ENCODE results near the gene HRH3. TPM values are rescaled to one million over a fixed set of nuclear protein-coding genes. Genes with fewer than 3 reads are reported as not detected.

Gene HRH3
- total RNA-seq, 1 experiment from 2014 or later: not detected

DNA sequence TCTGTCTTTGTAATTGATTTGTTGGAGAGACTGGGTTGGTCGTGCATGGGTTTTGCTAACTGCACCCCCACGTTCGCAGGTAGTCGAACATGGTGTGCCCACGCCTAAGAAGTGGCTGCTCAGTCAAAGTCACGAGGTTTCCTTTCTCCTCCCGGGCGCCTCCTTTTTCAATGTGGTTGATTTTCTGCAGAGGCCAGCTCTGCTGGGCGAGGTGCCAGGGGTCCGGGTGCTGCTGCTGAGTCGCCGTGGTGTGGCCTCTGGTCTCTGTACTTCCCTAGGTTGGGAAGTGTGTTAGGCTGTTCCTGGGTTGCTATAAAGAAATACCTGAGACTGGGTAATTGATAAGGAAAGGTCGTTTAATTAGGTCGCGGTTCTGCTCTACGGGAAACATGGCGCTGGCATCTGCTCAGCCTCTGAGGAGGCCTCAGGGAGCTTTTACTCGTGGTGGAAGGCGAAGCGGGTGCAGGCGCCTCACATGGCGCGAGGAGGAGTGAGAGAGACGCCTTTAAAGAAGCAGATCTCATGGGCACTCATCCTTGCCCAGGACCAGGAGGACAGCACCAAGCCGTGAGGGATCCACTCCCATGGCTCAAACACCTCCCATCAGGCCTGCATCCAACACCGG lies 32.4 kb upstream of the HRH3 start:
- ChIA-PET CTCF (no interaction called here), POLR2A (ENCODE audit: unreplicated experiment) (no interaction called here)
- no peaks in the 10 kb centered on the region for H3K4me1 ChIP-seq (replicated peaks; ENCODE audit: insufficient read depth)
- peaks cover 62% of the 10 kb centered on the region for H3K79me2 ChIP-seq (ENCODE audit: low read depth)
- no peak overlapping the region for H3K4me3 ChIP-seq
- H3K9me3 ChIP-seq (ENCODE audit: insufficient read depth, low read depth): no peaks in the 10 kb centered on the region
- H3K27ac ChIP-seq: no peak overlapping the region
- H3K9me2 ChIP-seq (ENCODE audit: insufficient read depth): no peaks in the 10 kb centered on the region
- TF ChIP-seq EZH2 (IDR thresholded peaks at IDR 0.05; ENCODE audit: low read depth): no peak
- TF ChIP-seq, protein P1, sequence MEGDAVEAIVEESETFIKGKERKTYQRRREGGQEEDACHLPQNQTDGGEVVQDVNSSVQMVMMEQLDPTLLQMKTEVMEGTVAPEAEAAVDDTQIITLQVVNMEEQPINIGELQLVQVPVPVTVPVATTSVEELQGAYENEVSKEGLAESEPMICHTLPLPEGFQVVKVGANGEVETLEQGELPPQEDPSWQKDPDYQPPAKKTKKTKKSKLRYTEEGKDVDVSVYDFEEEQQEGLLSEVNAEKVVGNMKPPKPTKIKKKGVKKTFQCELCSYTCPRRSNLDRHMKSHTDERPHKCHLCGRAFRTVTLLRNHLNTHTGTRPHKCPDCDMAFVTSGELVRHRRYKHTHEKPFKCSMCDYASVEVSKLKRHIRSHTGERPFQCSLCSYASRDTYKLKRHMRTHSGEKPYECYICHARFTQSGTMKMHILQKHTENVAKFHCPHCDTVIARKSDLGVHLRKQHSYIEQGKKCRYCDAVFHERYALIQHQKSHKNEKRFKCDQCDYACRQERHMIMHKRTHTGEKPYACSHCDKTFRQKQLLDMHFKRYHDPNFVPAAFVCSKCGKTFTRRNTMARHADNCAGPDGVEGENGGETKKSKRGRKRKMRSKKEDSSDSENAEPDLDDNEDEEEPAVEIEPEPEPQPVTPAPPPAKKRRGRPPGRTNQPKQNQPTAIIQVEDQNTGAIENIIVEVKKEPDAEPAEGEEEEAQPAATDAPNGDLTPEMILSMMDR (conservative IDR thresholded peaks at IDR 0.05): no peak
- no peak overlapping the region for H3K4me2 ChIP-seq
- peaks cover 5% of the 10 kb centered on the region; the same call in 1 of the 2 replicates for H3K36me3 ChIP-seq (ENCODE audit: low read depth)
- peak in 1 of 2 experiments; percentile 41 for DNase-seq
- no peaks in the 10 kb centered on the region for H3K27me3 ChIP-seq (ENCODE audit: insufficient read depth, low read depth)
- BruUV-seq (replicated peaks): no TSS peak
- intact Hi-C loops (cut with micrococcal nuclease; ENCODE audit: unreplicated experiment): no loop called here
- no peak overlapping the region for H2AFZ ChIP-seq
- peaks cover 95% of the 10 kb centered on the region for H4K20me1 ChIP-seq (ENCODE audit: insufficient read depth)
- peaks cover 5% of the 10 kb centered on the region; the same call in 1 of the 2 replicates for H3F3A ChIP-seq (ENCODE audit: insufficient read depth, low read depth)

DNA sequence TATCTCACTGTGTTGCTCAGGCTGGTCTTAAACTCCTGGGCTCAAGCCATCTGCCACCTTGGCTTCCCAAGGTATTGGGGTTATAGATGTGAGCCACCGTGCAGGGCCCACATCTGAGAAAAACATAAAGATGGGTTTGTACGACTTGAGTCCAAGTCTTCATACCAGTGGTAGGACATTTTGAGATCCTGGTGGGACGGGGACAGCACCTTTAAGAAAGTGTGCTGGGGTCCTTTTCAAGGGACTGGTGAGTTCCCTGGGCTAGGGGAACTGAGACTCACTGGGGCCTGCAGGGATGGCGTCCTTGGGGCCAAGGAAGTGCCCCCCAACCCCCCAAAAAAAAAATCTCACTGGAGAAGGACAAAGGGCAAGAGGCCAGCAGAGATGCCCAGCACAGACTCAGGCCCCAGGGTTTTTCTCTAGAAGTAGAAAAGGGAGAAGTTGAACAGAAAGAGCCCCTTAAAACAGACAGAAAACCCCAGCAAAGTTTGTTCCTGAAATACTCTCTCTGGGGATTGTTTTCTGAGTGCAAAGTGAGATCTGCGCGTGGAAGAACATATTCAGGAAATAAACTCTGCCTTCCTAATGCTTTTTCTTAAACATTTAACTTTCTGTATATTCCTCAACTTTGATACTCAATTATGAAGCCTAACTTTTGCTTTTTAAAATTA lies 28.9 kb upstream of the HRH3 start:
- Histone ChIP-seq H3K79me2 (ENCODE audit: low read depth) (peaks cover 91% of the 10 kb centered on the region), H3K27me3 (ENCODE audit: insufficient read depth, low read depth) (no peaks in the 10 kb centered on the region), H4K20me1 (ENCODE audit: insufficient read depth) (peaks cover 97% of the 10 kb centered on the region), H3F3A (ENCODE audit: insufficient read depth, low read depth) (no peaks in the 10 kb centered on the region), H3K4me1 (replicated peaks; ENCODE audit: insufficient read depth) (no peaks in the 10 kb centered on the region), H3K27ac (no peak overlapping the region), H2AFZ (no peak overlapping the region), H3K9me3 (ENCODE audit: insufficient read depth, low read depth) (no peaks in the 10 kb centered on the region), H3K4me2 (no peak overlapping the region), H3K36me3 (ENCODE audit: low read depth) (peaks cover 3% of the 10 kb centered on the region; the same call in 1 of the 2 replicates), H3K4me3 (no peak overlapping the region), H3K9me2 (ENCODE audit: insufficient read depth) (no peaks in the 10 kb centered on the region)
- no peak for TF ChIP-seq EZH2 (IDR thresholded peaks at IDR 0.05; ENCODE audit: low read depth)
- TF ChIP-seq, protein P1 (conservative IDR thresholded peaks at IDR 0.05): no peak
- DNase-seq: no peak
- ChIA-PET POLR2A (ENCODE audit: unreplicated experiment) (no interaction called here), CTCF (no interaction called here)
- intact Hi-C loops (cut with micrococcal nuclease; ENCODE audit: unreplicated experiment): no loop called here
- no TSS peak for BruUV-seq (replicated peaks)

DNA sequence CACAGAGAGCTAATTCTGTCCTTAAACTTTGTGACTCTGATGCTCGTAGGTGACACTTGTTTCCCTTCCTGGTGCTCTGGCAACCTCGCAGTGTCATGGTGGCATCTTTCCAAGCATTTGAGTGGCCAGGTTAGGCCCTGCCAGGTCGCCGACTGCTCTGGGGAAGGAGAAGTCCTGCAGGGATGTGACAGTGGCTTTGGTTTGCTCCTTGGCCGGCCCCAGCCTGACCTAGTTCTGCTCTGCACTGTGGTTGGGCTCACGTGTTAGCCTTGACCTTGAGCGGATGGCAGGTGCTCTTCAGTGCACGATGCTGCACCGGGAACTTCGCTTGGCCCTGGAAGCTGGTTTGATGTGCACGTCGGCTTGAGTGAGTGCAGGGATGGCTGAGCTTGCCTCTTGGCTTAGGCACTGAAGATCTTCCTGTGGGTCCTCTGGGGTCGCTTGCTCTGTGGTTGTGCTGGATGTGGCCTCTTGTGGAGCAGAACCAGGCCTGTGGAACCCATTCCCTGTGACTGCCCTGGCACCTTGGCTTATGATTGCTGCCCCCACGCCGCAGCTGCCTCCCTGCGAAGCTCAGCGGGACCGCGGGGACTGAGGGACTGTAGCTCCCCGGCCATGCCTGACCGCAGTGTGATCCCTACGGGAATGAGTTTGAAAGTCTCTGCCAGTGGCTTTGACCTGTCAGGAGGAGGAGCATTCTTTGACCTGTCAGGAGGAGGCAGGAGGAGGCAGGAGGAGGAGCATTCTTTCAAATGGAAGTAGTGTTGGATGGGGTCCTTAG lies 27.0 kb upstream of the HRH3 start:
- H3K4me1 ChIP-seq (replicated peaks; ENCODE audit: insufficient read depth): no peaks in the 10 kb centered on the region
- no peaks in the 10 kb centered on the region for H3K9me2 ChIP-seq (ENCODE audit: insufficient read depth)
- no peaks in the 10 kb centered on the region for H3K9me3 ChIP-seq (ENCODE audit: insufficient read depth, low read depth)
- H4K20me1 ChIP-seq (ENCODE audit: insufficient read depth): peaks cover 98% of the 10 kb centered on the region
- no peak overlapping the region for H3K4me2 ChIP-seq
- H2AFZ ChIP-seq: no peak overlapping the region
- DNase-seq: no peak
- POLR2A ChIA-PET (ENCODE audit: unreplicated experiment): no interaction called here
- no peak for TF ChIP-seq EZH2 (IDR thresholded peaks at IDR 0.05; ENCODE audit: low read depth)
- TF ChIP-seq, protein P1 (conservative IDR thresholded peaks at IDR 0.05): no peak
- H3K36me3 ChIP-seq (ENCODE audit: low read depth): peaks cover 9% of the 10 kb centered on the region
- peaks cover 97% of the 10 kb centered on the region for H3K79me2 ChIP-seq (ENCODE audit: low read depth)
- H3K4me3 ChIP-seq: no peak overlapping the region
- H3F3A ChIP-seq (ENCODE audit: insufficient read depth, low read depth): no peaks in the 10 kb centered on the region
- no TSS peak for BruUV-seq (replicated peaks)
- H3K27me3 ChIP-seq (ENCODE audit: insufficient read depth, low read depth): no peaks in the 10 kb centered on the region
- no peak overlapping the region for H3K27ac ChIP-seq
- CTCF ChIA-PET: no interaction called here
- intact Hi-C loops (cut with micrococcal nuclease; ENCODE audit: unreplicated experiment): no loop called here
